Stimulated activated CD8-positive, alpha-beta memory T cell treated with anti-CD3 and anti-CD28 coated beads, Interleukin-15, amount 100 ng/mL, for 24 hours (primary cell): Measurements from ENCODE around the gene PPIL4.
"Not testable (repeated sequence)": the region's sequence is repeated elsewhere in the genome, so short reads cannot be mapped to it uniquely, and the experiment has no call there.

ENCODE experiments used
- DNase-seq: peaks from one replicate; pipeline ENCODE4 v3.0.0-alpha.2; 2020; ENCODE audit warnings: low read depth

The PPIL4 gene

GRCh38 chr6:149483849-149484655 is 61.8 kb downstream of the PPIL4 start:
- DNase-seq, result no peak

DNA sequence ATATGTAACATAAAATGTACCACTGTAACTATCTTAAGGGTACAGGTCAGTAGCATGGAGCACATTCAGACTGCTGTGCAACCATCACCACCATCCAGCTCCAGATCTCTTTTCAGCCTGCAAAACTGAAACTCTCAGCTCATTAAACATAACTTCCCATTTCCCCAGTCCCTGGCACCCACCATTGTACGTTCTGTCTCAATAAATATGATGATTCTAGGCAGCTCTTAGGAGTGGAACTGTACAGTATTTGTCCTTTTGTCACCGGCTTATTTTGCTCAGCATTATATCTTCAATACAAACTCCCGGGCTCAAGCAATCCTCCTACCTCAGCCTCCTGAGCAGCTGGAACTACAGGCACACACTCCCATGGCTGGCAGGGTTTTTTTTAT is 62.5 kb downstream of the PPIL4 start:
- DNase-seq, result no peak

- DNase-seq, result no peak
Measured at GRCh38 chr6:149482545-149483333, 63.1 kb downstream of the PPIL4 start.

GRCh38 chr6:149480502-149481280 is 65.2 kb downstream of the PPIL4 start:
- no peak for DNase-seq

GRCh38 chr6:149478631-149479314 is 67.1 kb downstream of the PPIL4 start:
- no peak for DNase-seq

DNA sequence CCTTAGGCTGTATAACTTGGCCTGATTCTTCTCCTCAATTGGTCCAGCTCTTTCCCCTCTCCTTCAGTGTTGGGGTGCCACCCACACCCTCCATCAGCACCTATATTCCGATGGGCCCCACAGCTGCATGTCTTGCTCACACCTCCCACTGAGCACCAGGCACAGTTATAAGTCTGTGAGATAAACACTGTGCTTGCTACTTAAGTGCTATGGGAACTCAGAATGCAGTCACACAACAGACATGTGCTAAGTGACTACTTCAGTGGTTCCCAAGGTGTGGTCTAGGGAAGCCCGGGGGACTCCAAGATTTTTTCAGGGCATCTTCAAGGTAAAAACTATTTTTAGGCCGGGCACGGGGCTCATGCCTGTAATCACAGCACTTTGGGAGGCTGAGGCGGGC is 68.3 kb downstream of the PPIL4 start:
- DNase-seq, result no peak

DNA sequence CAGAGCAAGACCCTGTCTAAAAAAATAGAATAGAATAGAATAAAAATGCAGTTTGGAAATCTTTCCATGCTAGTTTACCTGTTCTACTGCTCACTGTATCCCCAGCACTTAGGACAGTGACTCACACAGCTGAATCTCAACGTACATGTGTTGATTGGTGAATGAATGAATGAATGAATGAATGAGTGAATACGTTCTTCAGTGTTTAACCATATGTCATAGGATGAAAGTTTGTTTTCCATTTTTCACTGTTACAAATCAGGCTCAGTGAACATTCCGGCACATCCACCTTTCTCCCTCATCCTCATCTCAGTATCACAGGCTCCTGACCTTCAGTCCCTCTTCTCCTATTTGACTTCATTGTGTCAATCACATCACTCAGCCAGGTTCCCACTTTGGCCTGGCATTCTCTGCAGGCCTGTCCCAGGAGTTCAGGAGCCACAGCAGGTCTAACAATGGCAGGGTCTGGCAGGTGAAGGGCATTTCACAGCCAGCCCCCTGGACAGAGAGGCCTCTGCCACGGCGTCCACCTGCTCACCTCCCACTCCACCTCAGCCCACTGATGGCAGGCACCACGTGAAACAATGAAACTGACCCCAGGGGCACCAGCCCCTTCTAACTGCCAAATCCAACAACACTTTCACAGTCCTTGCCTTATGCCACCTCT is 68.9 kb downstream of the PPIL4 start:
- DNase-seq, result no peak

DNA sequence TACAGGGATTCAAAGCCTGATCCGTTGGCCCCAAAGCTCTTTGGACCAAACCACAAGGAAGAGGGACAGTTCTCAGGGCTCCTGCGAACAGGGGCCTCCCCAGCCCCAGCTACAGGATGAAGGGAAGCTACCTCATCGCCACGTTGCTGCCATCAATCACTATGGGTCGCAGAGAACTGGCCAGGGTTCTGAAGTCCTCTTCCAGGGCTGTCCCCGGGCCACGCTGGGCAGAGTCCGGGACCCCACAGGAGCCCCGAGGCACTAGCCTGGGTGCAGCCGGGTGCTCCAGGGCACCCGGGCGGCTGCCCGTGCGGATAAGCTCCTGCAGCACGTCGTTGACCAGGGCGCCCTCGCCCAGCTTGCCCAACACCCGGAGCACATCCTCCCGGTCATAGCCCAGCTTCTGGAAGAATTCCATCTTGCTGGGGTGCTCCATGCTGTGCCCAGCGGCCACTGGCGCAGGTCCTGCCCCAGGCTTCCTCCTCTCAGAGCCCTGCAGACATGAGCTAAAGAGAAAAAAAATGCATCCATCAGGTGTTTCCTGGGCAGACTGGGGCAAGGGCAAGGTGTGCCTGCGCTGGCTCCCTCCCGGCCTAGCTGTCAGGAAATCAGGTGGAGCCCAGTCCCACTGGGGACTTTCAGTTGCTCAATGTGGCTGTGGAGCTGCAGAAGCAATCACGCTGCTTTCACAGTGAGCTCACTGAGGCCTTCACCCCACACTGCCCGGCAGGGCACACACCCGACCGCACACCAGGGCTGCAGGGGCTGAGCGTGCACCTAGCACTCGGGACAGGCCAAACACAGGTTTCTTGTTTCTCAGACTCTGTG is 71.5 kb downstream of the PPIL4 start:
- DNase-seq, result no peak

GRCh38 chr6:149473080-149474052 is 72.5 kb downstream of the PPIL4 start:
- DNase-seq, result no peak

DNA sequence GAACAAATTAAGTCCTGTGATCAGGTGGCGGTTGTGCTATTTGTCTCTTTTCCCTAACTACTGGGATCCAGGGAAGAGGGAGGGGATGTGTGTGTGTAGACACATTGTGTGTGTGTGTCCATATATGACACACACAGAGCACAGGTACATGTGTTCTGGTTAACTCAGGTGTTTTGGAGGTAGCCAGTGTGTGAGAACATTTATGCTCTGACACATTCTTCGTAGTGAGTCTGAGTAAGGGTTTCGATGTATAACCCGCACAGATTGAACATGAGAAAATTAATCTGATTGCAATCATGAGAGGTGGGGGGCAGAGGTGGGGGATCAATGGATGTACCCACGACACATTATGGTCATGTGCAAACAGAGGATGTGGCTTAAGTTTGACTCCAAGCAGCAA is 73.6 kb downstream of the PPIL4 start:
- DNase-seq, result no peak

- DNase-seq, result no peak
Measured at GRCh38 chr6:149471801-149472200, 74.0 kb downstream of the PPIL4 start.

DNA sequence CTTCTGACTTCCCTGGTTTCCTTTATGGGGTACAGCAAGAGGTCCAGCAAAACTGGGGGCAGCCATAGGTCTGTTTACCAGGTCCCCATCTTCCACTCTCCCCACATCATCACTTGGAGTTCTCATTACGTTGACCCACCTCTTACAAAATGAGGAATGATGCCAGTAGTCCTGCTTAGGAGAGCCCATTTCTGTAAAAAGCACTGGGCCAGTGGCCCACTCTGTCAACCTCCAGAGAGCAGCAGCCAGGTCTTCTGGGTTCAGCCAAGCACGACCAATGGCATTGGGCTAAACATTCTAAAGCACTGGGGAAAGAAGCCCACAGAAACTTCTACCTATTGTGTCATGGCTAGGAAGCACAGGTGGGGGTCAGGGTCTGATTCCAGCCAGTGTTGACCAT is 74.9 kb downstream of the PPIL4 start:
- no peak for DNase-seq

GRCh38 chr6:149468179-149468578 is 77.7 kb downstream of the PPIL4 start:
- no peak for DNase-seq

GRCh38 chr6:149467265-149467664 is 78.6 kb downstream of the PPIL4 start:
- no peak for DNase-seq

DNA sequence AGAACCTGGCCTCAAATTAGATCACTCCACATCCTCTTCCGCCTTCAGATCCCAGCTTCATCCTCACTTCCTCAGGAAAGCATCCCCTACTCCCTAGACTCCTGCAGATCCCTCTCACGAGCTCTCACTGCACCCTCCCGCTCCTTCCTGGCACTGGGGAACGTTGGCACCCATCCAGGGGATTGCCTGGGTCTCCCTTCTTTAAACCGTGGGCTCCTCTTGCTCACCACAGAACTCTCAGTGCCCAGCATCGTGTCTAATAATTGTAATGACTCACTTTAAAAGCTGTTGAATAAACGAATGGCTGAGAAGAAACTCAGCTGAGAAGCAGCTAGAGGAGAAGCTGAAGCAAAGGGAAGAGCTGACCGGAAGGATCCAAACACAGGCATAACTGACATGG is 81.4 kb downstream of the PPIL4 start:
- no peak for DNase-seq

DNA sequence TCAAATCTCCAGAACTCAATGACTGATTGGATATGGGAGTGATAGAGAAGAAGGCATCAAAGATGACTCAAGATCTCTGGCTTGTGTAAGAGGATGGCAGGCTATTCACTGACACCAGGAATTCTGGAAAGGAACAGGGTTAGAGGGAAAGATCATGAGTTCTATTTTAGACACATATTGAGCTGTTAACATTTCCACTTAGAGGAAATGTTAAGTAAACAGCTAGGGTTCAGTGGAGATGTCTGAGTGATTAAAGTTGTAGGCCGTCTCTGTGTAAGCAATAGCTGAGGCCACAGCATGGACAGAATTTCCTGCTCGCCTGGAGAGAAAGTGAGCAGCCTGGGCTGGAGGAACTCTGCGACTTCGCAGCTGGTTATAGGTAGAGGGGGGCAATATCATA is 82.1 kb downstream of the PPIL4 start:
- DNase-seq, result no peak

DNA sequence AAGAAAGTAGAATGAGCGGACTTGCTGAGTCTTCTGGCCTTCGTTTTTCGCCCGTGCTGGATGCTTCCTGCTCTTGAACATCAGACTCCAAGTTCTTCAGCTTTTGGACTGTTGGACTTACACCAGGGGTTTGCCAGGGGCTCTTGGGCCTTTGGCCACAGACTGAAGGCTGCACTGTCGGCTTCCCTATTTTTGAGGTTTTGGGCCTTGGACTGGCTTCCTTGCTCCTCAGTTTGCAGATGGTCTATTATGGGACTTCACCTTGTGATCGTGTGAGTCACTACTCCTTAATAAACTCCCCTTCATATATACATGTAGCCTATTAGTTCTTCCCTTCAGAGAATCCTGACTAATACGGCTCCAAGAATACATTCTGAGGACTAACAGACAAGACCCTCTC is 83.1 kb downstream of the PPIL4 start:
- DNase-seq, result not testable (repeated sequence)

GRCh38 chr6:149461670-149462069 is 84.2 kb downstream of the PPIL4 start:
- no peak for DNase-seq

DNA sequence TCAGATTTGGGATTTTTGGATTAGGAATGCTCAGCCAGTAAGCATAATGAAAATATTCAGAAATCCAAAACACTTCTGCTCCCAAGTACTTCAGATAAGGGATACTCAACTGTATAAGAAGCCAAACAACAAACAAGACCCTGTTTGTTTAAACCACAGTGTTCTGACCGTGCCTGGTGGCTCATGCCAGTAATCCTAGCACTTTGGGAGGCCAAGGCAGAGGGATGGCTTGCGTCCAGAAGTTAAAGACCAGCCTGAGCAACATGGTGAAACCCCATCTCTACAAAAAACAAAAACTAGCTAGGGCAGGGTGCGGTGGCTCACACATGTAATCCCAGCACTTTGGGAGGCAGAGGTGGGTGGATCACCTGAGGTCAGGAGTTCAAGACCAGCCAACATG is 85.6 kb downstream of the PPIL4 start:
- DNase-seq, result not testable (repeated sequence)
